HCT116 (cell line): ENCODE measurements around the gene PRM2. TPM values are rescaled to one million over a fixed set of nuclear protein-coding genes. Genes with fewer than 3 reads are reported as not detected.

Experiments
- ATAC-seq: fragments of 200-7000 bp; cut with Tn5 transposase; 2 replicates; pipeline ENCODE4 v1.9.1; 2020; ENCODE audit warnings: mild to moderate bottlenecking, moderate library complexity
- BruUV-seq: library from RNA; stranded (reverse); fragments of 400-500 nt; replicated peaks from 2 replicates; lab custom pipeline; 2021; lab: Mats Ljungman, UMichigan
- CTCF ChIA-PET: fragments of 300-600 bp; sonication (Branson Sonifier 250); formaldehyde crosslinking; loops from one replicate; lab custom pipeline; 2021; ENCODE audit warnings: antibody characterized with exemption; lab: Charles Lee
- POLR2A ChIA-PET: fragments of 300-600, 350-600 bp; sonication (Branson Sonifier 250); formaldehyde crosslinking; loops from one replicate; lab custom pipeline; 2021; ENCODE audit warnings: antibody characterized with exemption; lab: Charles Lee
- RAD21 ChIA-PET, 2 experiments: fragments of 300-600 bp; sonication (Branson Sonifier 250); formaldehyde crosslinking; loops; one replicate each; lab custom pipeline; 2023; ENCODE audit warnings: low total read pairs in 2 of 2; ENCODE audit not compliant: uncharacterized antibody in 2 of 2, unreplicated experiment in 2 of 2, low non-redundant PET in 1 of 2; lab: Charles Lee
- DNase-seq: peaks from one replicate; pipeline ENCODE4 v3.0.0-alpha.2; 2010; ENCODE audit warnings: low read depth, low spot score
- H2AFZ ChIP-seq: fragments of 200-600 bp; shearing (Covaris generic), sonication (generic); 2 replicates; pipeline ENCODE4 v1.6.1; 2017; ENCODE audit warnings: low read depth, mixed run types, mixed read lengths, antibody characterized with exemption, low read length; ENCODE audit not compliant: poor library complexity, severe bottlenecking
- H3K27ac ChIP-seq: 2 replicates; pipeline ENCODE4 v1.5.1; 2012; ENCODE audit warnings: low read depth, low read length
- H3K27me3 ChIP-seq: fragments of 200-600 bp; sonication (generic); 2 replicates; pipeline ENCODE4 v1.6.1; 2016; ENCODE audit warnings: mixed run types, low read length, mixed read lengths; ENCODE audit not compliant: insufficient read depth
- H3K36me3 ChIP-seq, 2 experiments: fragments of 200-500 bp in 1 of 2; fragments of 200-600 bp in 1 of 2; sonication (Bioruptor generic) in 1 of 2; sonication (generic) in 1 of 2; 2 replicates each; pipeline versions ENCODE4 v1.5.1 to v1.6.1; 2014 to 2016; ENCODE audit warnings: low read length in 2 of 2, inconsistent platforms in 1 of 2, mixed read lengths in 1 of 2, mixed run types in 1 of 2; ENCODE audit not compliant: insufficient read depth in 2 of 2, control insufficient read depth in 1 of 2
- H3K4me1 ChIP-seq, 2 experiments: fragments of 200-600 bp in 1 of 2; sonication (generic) in 1 of 2; 2 replicates each; pipeline versions ENCODE4 v1.5.1 to v1.6.1; 2012 to 2017; ENCODE audit warnings: low read length in 2 of 2, inconsistent platforms in 1 of 2, mild to moderate bottlenecking in 1 of 2, mixed read lengths in 1 of 2, mixed run types in 1 of 2, moderate library complexity in 1 of 2; ENCODE audit not compliant: insufficient read depth in 2 of 2, control insufficient read depth in 1 of 2
- H3K4me2 ChIP-seq: fragments of 200-600 bp; sonication (generic); 2 replicates; pipeline ENCODE4 v1.6.1; 2017; ENCODE audit warnings: mixed run types, low read length, mixed read lengths
- H3K4me3 ChIP-seq, 2 experiments: fragments of 200-600 bp in 1 of 2; sonication (generic) in 1 of 2; replicated peaks in 1 of 2; 2 replicates each; pipeline ENCODE4 v1.5.1; 2011 to 2016; ENCODE audit warnings: low read length in 2 of 2, control low read depth in 1 of 2, low read depth in 1 of 2, mild to moderate bottlenecking in 1 of 2, mixed read lengths in 1 of 2, mixed run types in 1 of 2
- H3K79me2 ChIP-seq: fragments of 200-600 bp; sonication (generic); 2 replicates; pipeline ENCODE4 v1.6.1; 2017; ENCODE audit warnings: mild to moderate bottlenecking, mixed run types, low read length, moderate library complexity, mixed read lengths; ENCODE audit not compliant: insufficient read depth
- H3K9ac ChIP-seq: fragments of 200-600 bp; sonication (generic); 2 replicates; pipeline ENCODE4 v1.6.1; 2016; ENCODE audit warnings: low read length, mixed read lengths
- H3K9me2 ChIP-seq: fragments of 200-600 bp; sonication (generic), shearing (Covaris generic); 2 replicates; pipeline ENCODE4 v1.6.1; 2017; ENCODE audit warnings: mixed run types, mild to moderate bottlenecking, moderate library complexity; ENCODE audit not compliant: insufficient read depth
- H3K9me3 ChIP-seq, 2 experiments: fragments of 200-500 bp in 1 of 2; fragments of 200-600 bp in 1 of 2; sonication (Bioruptor generic) in 1 of 2; sonication (generic) in 1 of 2; 2 replicates each; pipeline ENCODE4 v1.6.1; 2014 to 2017; ENCODE audit warnings: low read length in 2 of 2, mixed read lengths in 2 of 2, inconsistent platforms in 1 of 2, low read depth in 1 of 2, mild to moderate bottlenecking in 1 of 2, mixed run types in 1 of 2, moderate library complexity in 1 of 2; ENCODE audit not compliant: control insufficient read depth in 1 of 2, insufficient read depth in 1 of 2
- H4K20me1 ChIP-seq: fragments of 200-600 bp; sonication (generic), shearing (Covaris generic); 2 replicates; pipeline ENCODE4 v1.6.1; 2017; ENCODE audit warnings: mixed run types, mild to moderate bottlenecking, moderate library complexity; ENCODE audit not compliant: insufficient read depth
- ATF3 ChIP-seq: IDR thresholded peaks from 2 replicates; pipeline ENCODE4 v1.6.1; 2012
- CEBPB ChIP-seq: IDR thresholded peaks from 2 replicates; pipeline ENCODE4 v1.6.1; 2012; ENCODE audit warnings: low read depth
- FOSL1 ChIP-seq: IDR thresholded peaks from 2 replicates; pipeline ENCODE4 v1.6.1; 2012; ENCODE audit warnings: low read depth
- POLR2A ChIP-seq: IDR thresholded peaks from 2 replicates; pipeline ENCODE4 v1.7.0; 2011; ENCODE audit warnings: borderline replicate concordance; ENCODE audit not compliant: insufficient read depth, insufficient read length; ENCODE audit errors: extremely low read depth
- RAD21 ChIP-seq: IDR thresholded peaks from 2 replicates; pipeline ENCODE4 v1.6.1; 2012; ENCODE audit warnings: low read depth, mild to moderate bottlenecking
- ZFX ChIP-seq: fragments of 450-650 bp; IDR thresholded peaks from 2 replicates; pipeline ENCODE4 v1.6.1; 2017
- intact Hi-C: fragments of 100-400 bp; cut with micrococcal nuclease; formaldehyde crosslinking; loops from 2 replicates; pipeline ENCODE4 v1.10.0; 2022
- total RNA-seq: library from RNA; stranded (reverse); gene quantifications from one replicate; pipeline ENCODE4 v1.2.1, GENCODE V29; 2021; ENCODE audit not compliant: unreplicated experiment
- TF ChIP-seq, protein P1 (sequence below): IDR thresholded peaks from 2 replicates; pipeline ENCODE4 v1.6.1; 2011; ENCODE audit warnings: mild to moderate bottlenecking, low read length, moderate library complexity; ENCODE audit not compliant: insufficient replicate concordance; ENCODE audit errors: extremely low read depth
- TF ChIP-seq, protein P2 (sequence below): IDR thresholded peaks from 2 replicates; pipeline ENCODE4 v1.6.1; 2012; ENCODE audit warnings: low read depth

Gene PRM2
- total RNA-seq, 1 experiment from 2014 or later, result not detected

GRCh38 chr16:11253995-11254912, 22.0 kb downstream of the PRM2 start:
- no peaks in the 10 kb centered on the region for H3K27me3 ChIP-seq
- no peaks in the 10 kb centered on the region for H3K9me3 ChIP-seq
- peak overlapping the region; percentile 85; the same call in 1 of the 2 replicates for H3K27ac ChIP-seq
- no peaks in the 10 kb centered on the region for H4K20me1 ChIP-seq
- H2AFZ ChIP-seq, result no peak overlapping the region
- peak overlapping the region; percentile 63; the same call in 1 of the 2 replicates for H3K9ac ChIP-seq
- no peaks in the 10 kb centered on the region for H3K9me2 ChIP-seq
- TF ChIP-seq POLR2A (no peak), ATF3 (no peak), ZFX (no peak), CEBPB (no peak), RAD21 (no peak), FOSL1 (no peak)
- TF ChIP-seq, protein P1, sequence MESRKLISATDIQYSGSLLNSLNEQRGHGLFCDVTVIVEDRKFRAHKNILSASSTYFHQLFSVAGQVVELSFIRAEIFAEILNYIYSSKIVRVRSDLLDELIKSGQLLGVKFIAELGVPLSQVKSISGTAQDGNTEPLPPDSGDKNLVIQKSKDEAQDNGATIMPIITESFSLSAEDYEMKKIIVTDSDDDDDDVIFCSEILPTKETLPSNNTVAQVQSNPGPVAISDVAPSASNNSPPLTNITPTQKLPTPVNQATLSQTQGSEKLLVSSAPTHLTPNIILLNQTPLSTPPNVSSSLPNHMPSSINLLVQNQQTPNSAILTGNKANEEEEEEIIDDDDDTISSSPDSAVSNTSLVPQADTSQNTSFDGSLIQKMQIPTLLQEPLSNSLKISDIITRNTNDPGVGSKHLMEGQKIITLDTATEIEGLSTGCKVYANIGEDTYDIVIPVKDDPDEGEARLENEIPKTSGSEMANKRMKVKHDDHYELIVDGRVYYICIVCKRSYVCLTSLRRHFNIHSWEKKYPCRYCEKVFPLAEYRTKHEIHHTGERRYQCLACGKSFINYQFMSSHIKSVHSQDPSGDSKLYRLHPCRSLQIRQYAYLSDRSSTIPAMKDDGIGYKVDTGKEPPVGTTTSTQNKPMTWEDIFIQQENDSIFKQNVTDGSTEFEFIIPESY, result no peak
- TF ChIP-seq, protein P2, sequence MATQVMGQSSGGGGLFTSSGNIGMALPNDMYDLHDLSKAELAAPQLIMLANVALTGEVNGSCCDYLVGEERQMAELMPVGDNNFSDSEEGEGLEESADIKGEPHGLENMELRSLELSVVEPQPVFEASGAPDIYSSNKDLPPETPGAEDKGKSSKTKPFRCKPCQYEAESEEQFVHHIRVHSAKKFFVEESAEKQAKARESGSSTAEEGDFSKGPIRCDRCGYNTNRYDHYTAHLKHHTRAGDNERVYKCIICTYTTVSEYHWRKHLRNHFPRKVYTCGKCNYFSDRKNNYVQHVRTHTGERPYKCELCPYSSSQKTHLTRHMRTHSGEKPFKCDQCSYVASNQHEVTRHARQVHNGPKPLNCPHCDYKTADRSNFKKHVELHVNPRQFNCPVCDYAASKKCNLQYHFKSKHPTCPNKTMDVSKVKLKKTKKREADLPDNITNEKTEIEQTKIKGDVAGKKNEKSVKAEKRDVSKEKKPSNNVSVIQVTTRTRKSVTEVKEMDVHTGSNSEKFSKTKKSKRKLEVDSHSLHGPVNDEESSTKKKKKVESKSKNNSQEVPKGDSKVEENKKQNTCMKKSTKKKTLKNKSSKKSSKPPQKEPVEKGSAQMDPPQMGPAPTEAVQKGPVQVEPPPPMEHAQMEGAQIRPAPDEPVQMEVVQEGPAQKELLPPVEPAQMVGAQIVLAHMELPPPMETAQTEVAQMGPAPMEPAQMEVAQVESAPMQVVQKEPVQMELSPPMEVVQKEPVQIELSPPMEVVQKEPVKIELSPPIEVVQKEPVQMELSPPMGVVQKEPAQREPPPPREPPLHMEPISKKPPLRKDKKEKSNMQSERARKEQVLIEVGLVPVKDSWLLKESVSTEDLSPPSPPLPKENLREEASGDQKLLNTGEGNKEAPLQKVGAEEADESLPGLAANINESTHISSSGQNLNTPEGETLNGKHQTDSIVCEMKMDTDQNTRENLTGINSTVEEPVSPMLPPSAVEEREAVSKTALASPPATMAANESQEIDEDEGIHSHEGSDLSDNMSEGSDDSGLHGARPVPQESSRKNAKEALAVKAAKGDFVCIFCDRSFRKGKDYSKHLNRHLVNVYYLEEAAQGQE, result no peak
- BruUV-seq, result TSS peak; percentile 74
- intact Hi-C loops, result no loop called here
- H3K4me3 ChIP-seq, result peak overlapping the region in 1 of 2 experiments; percentile 79; a peak in 3 of 4 replicates
- DNase-seq, result no peak
- no peaks in the 10 kb centered on the region for H3K36me3 ChIP-seq
- RAD21 ChIA-PET, result no interaction called here
- no peak for ATAC-seq
- H3K79me2 ChIP-seq, result no peaks in the 10 kb centered on the region
- POLR2A ChIA-PET, result interaction anchor here (1.9 to 4.0 kb wide), 8 partner anchors 16 to 286 kb away, joined by 7 to 30 read pairs (median 14); no protein-coding TSS in a partner anchor
- H3K4me1 ChIP-seq, result peaks cover 10 to 31% of the 10 kb centered on the region in 2 experiments; a peak in 3 of 4 replicates
- CTCF ChIA-PET, result interaction anchor here (1.1 to 2.9 kb wide), 4 partner anchors 102 to 290 kb away, joined by 3 to 32 read pairs (median 10); no protein-coding TSS in a partner anchor
- H3K4me2 ChIP-seq, result peak overlapping the region; percentile 96
